ENCODE results near the gene MYO3B.
A peak's percentile ranks its signal among the peaks of the same experiment; 100 is the strongest.

MYO3B gene

DNA sequence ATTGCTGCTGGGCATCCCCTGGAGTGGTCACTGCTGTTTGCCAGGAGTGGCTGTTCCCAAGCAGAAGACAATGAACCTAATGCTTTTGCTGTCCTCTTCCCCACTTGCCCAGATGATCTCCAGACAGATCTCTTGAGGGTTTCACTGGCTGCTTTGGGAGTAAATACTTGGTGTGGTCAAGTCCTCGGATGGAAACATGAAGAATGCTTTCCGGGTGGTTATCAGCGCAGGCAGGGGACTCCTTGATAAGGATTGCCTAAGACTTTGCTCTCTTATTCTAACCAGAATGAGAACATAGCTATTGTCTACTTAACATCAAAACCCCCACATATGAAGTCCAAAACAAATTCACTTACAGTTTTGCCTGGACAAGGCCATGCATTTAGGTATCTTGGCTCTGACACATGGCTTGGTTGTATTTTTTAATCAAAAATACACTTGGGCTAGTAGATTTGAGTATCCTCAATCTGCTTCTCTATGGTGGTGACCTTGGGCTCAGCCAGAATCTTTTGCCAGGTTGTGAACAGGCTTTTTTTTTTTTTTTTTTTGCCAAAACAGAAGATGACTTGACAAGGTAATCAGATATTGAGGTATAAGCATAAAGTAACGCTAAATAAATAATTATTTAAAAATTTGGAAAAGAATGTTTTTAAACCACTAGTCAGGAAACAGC lies 34.8 kb upstream of the MYO3B start:
- no peak overlapping the region; the same call in 1 of the 2 replicates for H3K27ac ChIP-seq
- TF ChIP-seq ZFX (IDR thresholded peaks at IDR 0.05): no peak
- TF ChIP-seq, protein P1, sequence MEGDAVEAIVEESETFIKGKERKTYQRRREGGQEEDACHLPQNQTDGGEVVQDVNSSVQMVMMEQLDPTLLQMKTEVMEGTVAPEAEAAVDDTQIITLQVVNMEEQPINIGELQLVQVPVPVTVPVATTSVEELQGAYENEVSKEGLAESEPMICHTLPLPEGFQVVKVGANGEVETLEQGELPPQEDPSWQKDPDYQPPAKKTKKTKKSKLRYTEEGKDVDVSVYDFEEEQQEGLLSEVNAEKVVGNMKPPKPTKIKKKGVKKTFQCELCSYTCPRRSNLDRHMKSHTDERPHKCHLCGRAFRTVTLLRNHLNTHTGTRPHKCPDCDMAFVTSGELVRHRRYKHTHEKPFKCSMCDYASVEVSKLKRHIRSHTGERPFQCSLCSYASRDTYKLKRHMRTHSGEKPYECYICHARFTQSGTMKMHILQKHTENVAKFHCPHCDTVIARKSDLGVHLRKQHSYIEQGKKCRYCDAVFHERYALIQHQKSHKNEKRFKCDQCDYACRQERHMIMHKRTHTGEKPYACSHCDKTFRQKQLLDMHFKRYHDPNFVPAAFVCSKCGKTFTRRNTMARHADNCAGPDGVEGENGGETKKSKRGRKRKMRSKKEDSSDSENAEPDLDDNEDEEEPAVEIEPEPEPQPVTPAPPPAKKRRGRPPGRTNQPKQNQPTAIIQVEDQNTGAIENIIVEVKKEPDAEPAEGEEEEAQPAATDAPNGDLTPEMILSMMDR (conservative IDR thresholded peaks at IDR 0.05): no peak

DNA sequence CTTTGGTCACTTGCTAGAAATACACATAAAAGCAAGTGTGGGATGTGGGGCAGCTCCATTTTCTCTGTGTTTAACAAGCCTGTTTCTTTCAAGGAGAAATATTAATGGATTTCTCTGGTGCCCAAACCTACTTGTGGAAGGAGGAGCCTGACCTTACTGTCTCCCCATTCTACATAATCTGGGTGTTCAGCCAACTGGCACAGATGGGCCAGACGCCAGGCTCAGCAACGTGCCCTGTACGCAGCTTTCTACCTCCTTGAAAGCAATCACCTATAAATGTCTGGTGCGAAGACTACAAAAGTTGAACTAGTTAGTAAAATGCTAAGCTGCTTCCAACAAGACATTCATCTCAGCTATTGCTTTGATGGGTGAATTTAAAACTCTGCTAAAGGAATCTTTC lies 33.2 kb upstream of the MYO3B start:
- H3K27ac ChIP-seq: no peak overlapping the region
- TF ChIP-seq, protein P1 (conservative IDR thresholded peaks at IDR 0.05): no peak
- TF ChIP-seq ZFX (IDR thresholded peaks at IDR 0.05): no peak

DNA sequence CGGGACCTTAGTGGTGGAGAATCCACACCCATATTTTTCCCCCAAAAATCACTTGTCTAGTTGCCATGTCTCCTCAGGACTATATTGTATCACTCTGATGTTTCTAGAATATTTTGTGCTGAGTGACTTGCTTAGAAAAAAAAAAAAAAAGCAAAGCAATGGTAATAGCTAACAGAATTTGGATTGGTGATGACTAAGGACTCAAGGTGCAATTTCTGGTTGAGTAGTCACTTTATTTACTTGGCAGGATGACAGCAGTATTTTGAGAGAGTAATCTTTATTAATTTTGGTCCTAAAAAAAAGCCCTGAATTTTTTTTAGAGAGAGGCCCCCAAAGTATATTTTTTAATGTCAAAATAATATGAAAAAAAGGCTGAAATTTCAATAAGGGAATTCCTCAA lies 32.8 kb upstream of the MYO3B start:
- no peak overlapping the region for H3K27ac ChIP-seq
- TF ChIP-seq, protein P1 (conservative IDR thresholded peaks at IDR 0.05): no peak
- TF ChIP-seq ZFX (IDR thresholded peaks at IDR 0.05): no peak

DNA sequence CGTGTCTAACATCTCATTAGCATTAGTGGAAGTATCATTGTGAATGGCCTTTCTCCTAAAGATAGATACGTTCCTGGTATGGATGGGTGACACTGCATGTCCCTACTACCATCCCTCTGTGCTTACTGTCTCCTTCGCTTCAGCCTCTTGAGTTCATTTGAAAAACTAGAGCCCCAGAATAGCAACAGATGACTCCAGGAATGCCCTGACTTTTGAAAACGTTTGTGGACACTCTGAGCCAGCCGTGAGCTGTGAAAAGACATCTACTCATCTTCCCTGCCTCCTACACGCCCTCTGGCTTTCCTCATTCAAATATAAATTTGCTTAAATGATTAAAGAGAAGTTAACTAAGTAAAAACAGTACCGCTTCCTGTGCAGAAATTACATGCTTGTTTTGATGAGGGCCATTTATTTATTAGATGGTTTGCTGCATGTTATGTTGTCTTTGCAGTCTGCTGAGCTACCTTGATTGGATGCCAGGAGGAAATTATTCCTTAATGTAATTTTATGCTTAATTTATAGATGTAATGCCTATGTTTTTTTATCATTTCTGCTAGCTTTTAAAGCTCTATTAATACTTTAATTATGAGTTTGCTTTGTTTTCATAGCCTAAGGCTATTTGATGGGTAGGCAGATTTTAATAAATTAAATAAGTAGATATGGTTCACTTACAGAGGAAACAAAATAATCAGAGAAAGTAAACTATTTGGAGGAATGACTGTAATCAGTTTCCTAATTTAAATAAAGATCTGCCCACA lies 32.1 kb upstream of the MYO3B start:
- TF ChIP-seq, protein P1 (conservative IDR thresholded peaks at IDR 0.05): no peak
- TF ChIP-seq ZFX (IDR thresholded peaks at IDR 0.05): no peak
- H3K27ac ChIP-seq: no peak overlapping the region; the same call in 1 of the 2 replicates

DNA sequence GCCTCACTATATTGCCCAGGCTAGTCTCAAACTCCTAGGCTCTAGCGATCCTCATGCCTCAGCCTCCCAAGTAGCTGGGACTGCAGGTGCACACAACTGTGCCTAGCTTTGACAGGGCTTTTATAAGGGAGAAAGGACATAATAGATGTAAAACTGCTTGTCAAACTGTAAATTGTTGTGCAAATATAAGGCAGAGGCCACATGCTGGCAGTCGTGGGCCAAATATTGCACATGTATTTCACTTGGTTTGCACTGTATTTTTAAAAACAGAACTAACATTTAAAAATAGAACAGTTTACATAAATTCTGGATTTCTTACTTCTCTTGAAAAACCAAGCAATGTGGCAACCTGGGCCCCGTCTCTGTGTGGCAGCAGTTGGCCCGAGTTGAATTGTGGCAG lies 31.2 kb upstream of the MYO3B start:
- H3K27ac ChIP-seq: peak overlapping the region; percentile 47; the same call in 1 of the 2 replicates
- TF ChIP-seq ZFX (IDR thresholded peaks at IDR 0.05): no peak
- TF ChIP-seq, protein P1 (conservative IDR thresholded peaks at IDR 0.05): no peak

DNA sequence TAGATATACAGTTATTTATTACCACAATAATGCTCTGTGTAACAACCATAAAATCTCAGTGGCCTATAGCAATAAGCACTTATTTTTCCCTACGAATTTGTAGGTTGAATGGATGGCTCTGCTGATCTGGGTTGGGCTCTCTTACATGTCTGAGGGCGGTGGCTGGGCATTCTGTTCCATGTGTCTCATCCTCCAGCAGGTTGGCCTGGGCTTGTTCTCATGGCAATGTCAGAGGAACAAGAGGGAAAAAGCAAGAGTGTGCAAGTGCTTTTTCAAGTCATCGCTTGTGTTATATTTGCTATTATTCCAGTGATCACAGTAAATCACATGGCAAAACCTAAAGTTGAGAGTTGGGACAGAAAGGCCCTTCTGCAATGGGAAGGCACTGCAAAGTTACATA lies 30.4 kb upstream of the MYO3B start:
- H3K27ac ChIP-seq: no peak overlapping the region
- no peak for TF ChIP-seq ZFX (IDR thresholded peaks at IDR 0.05)
- TF ChIP-seq, protein P1 (conservative IDR thresholded peaks at IDR 0.05): no peak

DNA sequence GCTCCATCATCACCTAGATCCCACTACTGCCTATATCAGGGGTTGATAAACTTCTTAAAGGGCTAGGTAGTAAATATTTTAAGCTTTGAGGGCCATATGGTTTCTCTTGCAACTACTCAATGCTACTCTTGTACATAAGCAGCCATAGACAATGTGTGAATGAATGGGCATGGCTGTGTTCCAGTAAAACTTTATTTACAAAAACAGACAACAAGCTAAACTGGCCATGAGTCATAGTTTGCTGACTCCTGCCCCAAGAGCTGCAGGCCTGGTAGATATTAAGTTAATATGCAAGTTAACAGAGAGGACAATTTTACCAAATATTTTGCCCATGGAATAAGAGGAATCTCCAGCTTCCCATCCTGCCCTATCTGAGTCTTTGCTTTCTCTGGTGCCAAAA lies 29.8 kb upstream of the MYO3B start:
- H3K27ac ChIP-seq: peak overlapping the region; percentile 28; the same call in 1 of the 2 replicates
- no peak for TF ChIP-seq ZFX (IDR thresholded peaks at IDR 0.05)
- TF ChIP-seq, protein P1 (conservative IDR thresholded peaks at IDR 0.05): no peak
